Esophagus squamous epithelium (tissue), 4 donors: ENCODE data around the gene PSMG3.

Source experiments
- CTCF ChIP-seq, 6 experiments: fragments of 450-650 bp in 4 of 6; fragments of 200-600 bp in 2 of 6; sonication (generic) in 2 of 6; IDR thresholded peaks; one replicate each; pipeline ENCODE4 v1.5.1; 2016 to 2019; ENCODE audit warnings: antibody characterized with exemption in 6 of 6, mild to moderate bottlenecking in 4 of 6, moderate library complexity in 4 of 6
- POLR2A ChIP-seq, 4 donors: fragments of 450-650 bp; IDR thresholded peaks; one replicate each; pipeline ENCODE4 v1.6.1; 2017; ENCODE audit warnings: antibody characterized with exemption in 4 of 4, mild to moderate bottlenecking in 4 of 4, moderate library complexity in 3 of 4

- TF ChIP-seq POLR2A (IDR thresholded peaks at IDR 0.05) (no peak), CTCF (IDR thresholded peaks at IDR 0.05) (no peak)
Measured at GRCh38 chr7:1593904-1594421, 24.1 kb upstream of the PSMG3 start.
